K562 (cell line): ENCODE results near the gene IL13RA1. TPM values are rescaled to one million over a fixed set of nuclear protein-coding genes. Genes with fewer than 3 reads are reported as not detected.

ENCODE experiments used
- ATAC-seq: fragments of 200-7000 bp; cut with Tn5 transposase; 3 replicates; pipeline ENCODE4 v1.9.1; 2020; ENCODE audit warnings: moderate library complexity
- BruUV-seq: library from RNA; stranded (reverse); fragments of 400-500 nt; replicated peaks from 2 replicates; lab custom pipeline; 2021; lab: Mats Ljungman, UMichigan
- CTCF ChIA-PET: fragments of 300-600 bp; formaldehyde crosslinking; extraction: SDS; loops from one replicate; lab custom pipeline; 2021; ENCODE audit warnings: low intra/inter-chr PET ratio; lab: Yijun Ruan, JAX
- POLR2A ChIA-PET: fragments of 300-600, 350-650 bp; sonication (Branson Sonifier 250); formaldehyde crosslinking; extraction: SDS; loops from one replicate; lab custom pipeline; 2021; ENCODE audit warnings: antibody characterized with exemption, inconsistent platforms; lab: Yijun Ruan, JAX
- DNase-seq, 4 experiments: peaks; one replicate each; pipeline versions ENCODE4 v3.0.0 to v3.0.0-alpha.2; 2011 to 2018; ENCODE audit warnings: low spot score in 3 of 4, mixed read lengths in 3 of 4; ENCODE audit errors: extremely low read depth in 1 of 4
- FAIRE-seq: peaks from 2 replicates; lab custom pipeline; 2011; peaks lifted over from hg19 to GRCh38; lab: Jason Lieb, UNC
- H2AFZ ChIP-seq: 2 replicates; pipeline ENCODE4 v1.6.0; 2011; ENCODE audit warnings: low read depth, low read length, control low read depth, inconsistent platforms
- H3K27ac ChIP-seq: fragments of 200-600 bp; 3 replicates; pipeline ENCODE4 v1.8.0; 2011; ENCODE audit warnings: low read depth, mild to moderate bottlenecking, control low read depth, inconsistent platforms, low read length, moderate library complexity, mixed read lengths; ENCODE audit errors: extremely low read depth
- H3K27me3 ChIP-seq, 2 experiments: fragments of 300-600 bp in 1 of 2; 2 replicates in 1 of 2; 3 replicates in 1 of 2; pipeline versions ENCODE4 v1.6.0 to v1.8.0; 2011; ENCODE audit warnings: inconsistent platforms in 2 of 2, low read length in 2 of 2, mild to moderate bottlenecking in 1 of 2, mixed read lengths in 1 of 2, moderate library complexity in 1 of 2; ENCODE audit not compliant: control insufficient read depth in 2 of 2, insufficient read depth in 2 of 2
- H3K36me3 ChIP-seq: fragments of 300-600 bp; 3 replicates; pipeline ENCODE4 v1.8.0; 2011; ENCODE audit warnings: mild to moderate bottlenecking, low read length, inconsistent platforms; ENCODE audit not compliant: control insufficient read depth, insufficient read depth
- H3K4me1 ChIP-seq, 2 experiments: fragments of 200-600 bp in 1 of 2; replicated peaks in 1 of 2; 2 replicates in 1 of 2; 3 replicates in 1 of 2; pipeline versions ENCODE4 v1.5.1 to v1.8.0; 2011; ENCODE audit warnings: inconsistent platforms in 2 of 2, low read length in 2 of 2, mild to moderate bottlenecking in 1 of 2, mixed read lengths in 1 of 2, moderate library complexity in 1 of 2; ENCODE audit not compliant: control insufficient read depth in 2 of 2, insufficient read depth in 2 of 2
- H3K4me2 ChIP-seq: 2 replicates; pipeline ENCODE4 v1.6.1; 2011; ENCODE audit warnings: low read length, control low read depth, inconsistent platforms, mixed read lengths; ENCODE audit not compliant: insufficient read depth
- H3K4me3 ChIP-seq: fragments of 200-600 bp; sonication (generic), shearing (Covaris generic); 2 replicates; pipeline ENCODE4 v1.5.1; 2016; ENCODE audit warnings: control low read depth, inconsistent platforms
- H3K79me2 ChIP-seq: fragments of 200-600 bp; 3 replicates; pipeline ENCODE4 v1.8.0; 2011; ENCODE audit warnings: low read length, inconsistent platforms; ENCODE audit not compliant: control insufficient read depth, insufficient read depth
- H3K9ac ChIP-seq, 2 experiments: 2 replicates each; pipeline versions ENCODE4 v1.6.0 to v1.6.1; 2011; ENCODE audit warnings: low read depth in 2 of 2, low read length in 2 of 2, control low read depth in 1 of 2, inconsistent platforms in 1 of 2, mild to moderate bottlenecking in 1 of 2, mixed read lengths in 1 of 2; ENCODE audit not compliant: insufficient read depth in 1 of 2
- H3K9me1 ChIP-seq: one replicate; pipeline ENCODE4 v1.6.0; 2011; ENCODE audit warnings: inconsistent platforms, mild to moderate bottlenecking, low read length, moderate library complexity; ENCODE audit not compliant: control insufficient read depth, insufficient read depth
- H3K9me3 ChIP-seq: replicated peaks from 2 replicates; pipeline ENCODE4 v1.5.1; 2011; ENCODE audit warnings: low read depth, low read length, inconsistent platforms; ENCODE audit not compliant: control insufficient read depth, insufficient read depth
- H4K20me1 ChIP-seq: replicated peaks from 2 replicates; pipeline ENCODE4 v1.6.1; 2011; ENCODE audit warnings: low read length, inconsistent platforms, mixed read lengths; ENCODE audit not compliant: control insufficient read depth, insufficient read depth
- ATF7 ChIP-seq: fragments of 450-650 bp; IDR thresholded peaks from 2 replicates; pipeline ENCODE4 v1.7.1; 2014; ENCODE audit warnings: mild to moderate bottlenecking, moderate library complexity
- CEBPB ChIP-seq: fragments of 450-650 bp; IDR thresholded peaks from 2 replicates; pipeline ENCODE4 v1.6.1; 2016; ENCODE audit warnings: missing genetic modification characterization, missing compliant biosample characterization
- HDGF ChIP-seq: fragments of 450-650 bp; IDR thresholded peaks from 2 replicates; pipeline ENCODE4 v1.6.1; 2016
- JUNB ChIP-seq: fragments of 450-650 bp; formaldehyde crosslinking; conservative IDR thresholded peaks from 2 replicates; pipeline ENCODE4 v1.4.0; 2020; ENCODE audit warnings: mild to moderate bottlenecking
- JUND ChIP-seq, 2 experiments: IDR thresholded peaks; 2 replicates in 1 of 2; 3 replicates in 1 of 2; pipeline ENCODE4 v1.6.1; 2011; ENCODE audit warnings: borderline replicate concordance in 2 of 2, low read depth in 2 of 2, low read length in 2 of 2, improper control_type of control experiment in 1 of 2, missing biosample characterization in 1 of 2, missing genetic modification characterization in 1 of 2, missing genetic modification reagents in 1 of 2
- KDM1A ChIP-seq, 2 experiments: fragments of 450-650 bp; IDR thresholded peaks; 2 replicates each; pipeline ENCODE4 v1.6.1; 2016; ENCODE audit warnings: mild to moderate bottlenecking in 2 of 2
- LARP7 ChIP-seq: fragments of 450-650 bp; IDR thresholded peaks from 2 replicates; pipeline ENCODE4 v1.6.1; 2016
- MEF2D ChIP-seq: conservative IDR thresholded peaks from 2 replicates; pipeline ENCODE4 v1.6.1; 2016; ENCODE audit warnings: low read depth, missing genetic modification characterization, missing compliant biosample characterization
- MTF1 ChIP-seq: fragments of 250-450 bp; sonication (Bioruptor Pico); IDR thresholded peaks from 2 replicates; pipeline ENCODE4 v1.9.0; 2021; ENCODE audit warnings: moderate library complexity, mild to moderate bottlenecking, inconsistent platforms, borderline replicate concordance
- NFYB ChIP-seq: IDR thresholded peaks from 2 replicates; pipeline ENCODE4 v1.6.1; 2011; ENCODE audit warnings: mild to moderate bottlenecking, moderate library complexity; ENCODE audit not compliant: insufficient read length; ENCODE audit errors: extremely low read depth
- PTBP1 ChIP-seq: fragments of 200-400 bp; formaldehyde crosslinking; IDR thresholded peaks from 2 replicates; pipeline ENCODE4 v1.6.1; 2017; ENCODE audit warnings: low read depth, low read length
- RBM14 ChIP-seq: fragments of 200-400 bp; formaldehyde crosslinking; IDR thresholded peaks from 2 replicates; pipeline ENCODE4 v1.6.1; 2018; ENCODE audit warnings: low read depth, mild to moderate bottlenecking, low read length, moderate library complexity, borderline replicate concordance; ENCODE audit not compliant: insufficient read depth
- ZNF324 ChIP-seq: fragments of 250-450 bp; sonication (Bioruptor Pico); IDR thresholded peaks from 2 replicates; pipeline ENCODE4 v1.4.0; 2020; ENCODE audit warnings: mild to moderate bottlenecking
- WGBS: fragments of 100-300 bp; shearing (Covaris generic); methylation state at CpG from one replicate; pipeline ENCODE4 v1.1.6; 2016; ENCODE audit warnings: low coverage, mixed read lengths; ENCODE audit not compliant: insufficient coverage; ENCODE audit errors: missing lambda C conversion rate; 5-methylcytosine and 5-hydroxymethylcytosine counted together
- in situ Hi-C: fragments of 300-500 bp; cut with MboI; formaldehyde crosslinking; loops from 4 replicates; pipeline ENCODE4 v1.15.0; 2018; ENCODE audit warnings: inconsistent platforms, mixed read lengths
- intact Hi-C: fragments of 100-400 bp; cut with micrococcal nuclease; formaldehyde crosslinking; loops from 2 replicates; pipeline ENCODE4 v1.14.2; 2022
- polyA plus RNA-seq, 8 experiments: library from polyadenylated mRNA; depleted of rRNA in 4 of 8; stranded (reverse) in 5 of 8; unstranded in 3 of 8; fragments of >200 nt; fragmentation: Nextera tagmentation in 2 of 8; fragmentation: Illumina TruSeq in 1 of 8; extraction: Ambion mirVana in 2 of 8; extraction: Trizol in 1 of 8; gene quantifications; 2 replicates each; pipeline versions ENCODE4 v1.2.1 to v1.2.3, GENCODE V29; 2011 to 2014; ENCODE audit warnings: inconsistent platforms in 1 of 8, missing spikeins in 1 of 8
- total RNA-seq, 7 experiments: library from RNA; depleted of rRNA in 6 of 7; stranded (reverse); fragments of >200 nt in 6 of 7; fragmentation: Illumina TruSeq in 2 of 7; extraction: Trizol in 2 of 7; gene quantifications; 2 replicates each; pipeline versions ENCODE4 v1.2.1 to v1.2.3, GENCODE V29; 2011 to 2021; ENCODE audit warnings: low replicate concordance in 1 of 7
- TF ChIP-seq, protein P1 (sequence below): fragments of 250-450 bp; sonication (Bioruptor Pico); IDR thresholded peaks from 2 replicates; pipeline ENCODE4 v1.8.0; 2022; ENCODE audit warnings: inconsistent platforms
- TF ChIP-seq, protein P2 (sequence below): fragments of 450-650 bp; IDR thresholded peaks from one replicate; pipeline ENCODE4 v1.6.1; 2018; ENCODE audit warnings: mild to moderate bottlenecking, moderate library complexity; ENCODE audit not compliant: partially characterized antibody
- TF ChIP-seq, protein P3 (sequence below): fragments of 450-650 bp; formaldehyde crosslinking; conservative IDR thresholded peaks from 2 replicates; pipeline ENCODE4 v1.4.0; 2022; ENCODE audit warnings: mild to moderate bottlenecking, missing genetic modification characterization

IL13RA1 gene
- total and polyA plus RNA-seq, 9 of the 15 experiments (the other 6 are each of a cell fraction or from before 2014, with no cell fraction given), result 2.9 to 22.9 (median 12.2) TPM

DNA sequence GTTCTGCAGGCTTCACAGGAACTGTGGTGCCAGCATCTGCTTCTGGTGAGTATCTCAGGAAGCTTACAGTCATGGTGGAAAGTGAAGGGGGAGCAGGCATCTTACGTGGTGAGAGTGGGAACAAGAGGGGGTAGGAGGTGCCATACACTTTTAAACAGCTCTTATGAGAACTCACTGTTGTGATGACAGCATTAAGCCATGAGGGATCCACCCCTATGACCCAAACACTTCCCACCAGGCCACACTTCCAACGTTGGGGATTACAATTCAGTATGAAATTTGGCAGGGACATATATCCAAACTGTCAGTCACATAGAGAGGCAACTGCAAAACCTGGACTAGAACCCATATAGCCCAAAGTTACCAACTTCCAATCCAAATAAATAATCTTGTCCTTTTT is 53.1 kb downstream of the IL13RA1 start (continued):
- TF ChIP-seq LARP7, result no peak
- TF ChIP-seq, protein P1, sequence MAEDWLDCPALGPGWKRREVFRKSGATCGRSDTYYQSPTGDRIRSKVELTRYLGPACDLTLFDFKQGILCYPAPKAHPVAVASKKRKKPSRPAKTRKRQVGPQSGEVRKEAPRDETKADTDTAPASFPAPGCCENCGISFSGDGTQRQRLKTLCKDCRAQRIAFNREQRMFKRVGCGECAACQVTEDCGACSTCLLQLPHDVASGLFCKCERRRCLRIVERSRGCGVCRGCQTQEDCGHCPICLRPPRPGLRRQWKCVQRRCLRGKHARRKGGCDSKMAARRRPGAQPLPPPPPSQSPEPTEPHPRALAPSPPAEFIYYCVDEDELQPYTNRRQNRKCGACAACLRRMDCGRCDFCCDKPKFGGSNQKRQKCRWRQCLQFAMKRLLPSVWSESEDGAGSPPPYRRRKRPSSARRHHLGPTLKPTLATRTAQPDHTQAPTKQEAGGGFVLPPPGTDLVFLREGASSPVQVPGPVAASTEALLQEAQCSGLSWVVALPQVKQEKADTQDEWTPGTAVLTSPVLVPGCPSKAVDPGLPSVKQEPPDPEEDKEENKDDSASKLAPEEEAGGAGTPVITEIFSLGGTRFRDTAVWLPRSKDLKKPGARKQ (CRISPR knock-in tag), result no peak
- no peak for TF ChIP-seq HDGF
- no peak for TF ChIP-seq NFYB
- no peak for TF ChIP-seq CEBPB (tag)
- TF ChIP-seq MTF1, result no peak

DNA sequence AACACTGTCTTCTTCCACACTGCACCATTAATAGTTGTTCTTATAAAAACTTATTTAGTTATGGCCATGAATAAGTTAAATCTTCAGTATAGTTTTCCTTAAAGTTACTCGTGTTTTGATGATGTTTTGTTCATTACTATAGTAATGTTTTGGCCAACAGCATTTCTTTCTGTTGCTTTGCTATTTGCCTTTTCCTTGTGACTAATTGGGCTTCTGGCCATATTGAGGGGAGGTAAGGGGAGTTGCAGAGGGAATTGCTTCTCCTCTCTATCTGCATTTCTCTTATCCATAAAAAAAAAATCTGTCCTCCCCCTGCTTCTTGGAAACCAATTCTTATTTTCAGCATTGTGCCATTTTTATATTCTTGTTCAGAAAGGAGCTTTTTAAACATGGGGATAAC is 53.5 kb downstream of the IL13RA1 start:
- Histone ChIP-seq H3K79me2 (no peaks in the 10 kb centered on the region), H3K9me3 (no peaks in the 10 kb centered on the region), H3K9me1 (no peaks in the 10 kb centered on the region), H3K27me3 (no peaks in the 10 kb centered on the region), H3K27ac (no peak overlapping the region), H2AFZ (no peak overlapping the region), H3K36me3 (no peaks in the 10 kb centered on the region), H4K20me1 (no peaks in the 10 kb centered on the region), H3K4me3 (no peak overlapping the region), H3K4me2 (no peak overlapping the region)
- no peak for ATAC-seq
- DNase-seq, result no peak
- FAIRE-seq, result no peak
- intact Hi-C loops, result no loop called here
- in situ Hi-C loops, result no loop called here
- POLR2A ChIA-PET, result interaction anchor here (1.3 kb wide), 1 partner anchor 13 kb away, joined by 3 read pairs; no protein-coding TSS in a partner anchor
- BruUV-seq, result no TSS peak
- CTCF ChIA-PET, result no interaction called here
- no peak for TF ChIP-seq ATF7
- TF ChIP-seq, protein P2, sequence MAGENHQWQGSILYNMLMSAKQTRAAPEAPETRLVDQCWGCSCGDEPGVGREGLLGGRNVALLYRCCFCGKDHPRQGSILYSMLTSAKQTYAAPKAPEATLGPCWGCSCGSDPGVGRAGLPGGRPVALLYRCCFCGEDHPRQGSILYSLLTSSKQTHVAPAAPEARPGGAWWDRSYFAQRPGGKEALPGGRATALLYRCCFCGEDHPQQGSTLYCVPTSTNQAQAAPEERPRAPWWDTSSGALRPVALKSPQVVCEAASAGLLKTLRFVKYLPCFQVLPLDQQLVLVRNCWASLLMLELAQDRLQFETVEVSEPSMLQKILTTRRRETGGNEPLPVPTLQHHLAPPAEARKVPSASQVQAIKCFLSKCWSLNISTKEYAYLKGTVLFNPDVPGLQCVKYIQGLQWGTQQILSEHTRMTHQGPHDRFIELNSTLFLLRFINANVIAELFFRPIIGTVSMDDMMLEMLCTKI, result no peak
- TF ChIP-seq JUNB, result no peak
- no peak for TF ChIP-seq KDM1A (IDR thresholded peaks at IDR 0.05)
- no peak for TF ChIP-seq RBM14
- no peak for TF ChIP-seq MEF2D
- TF ChIP-seq, protein P3, sequence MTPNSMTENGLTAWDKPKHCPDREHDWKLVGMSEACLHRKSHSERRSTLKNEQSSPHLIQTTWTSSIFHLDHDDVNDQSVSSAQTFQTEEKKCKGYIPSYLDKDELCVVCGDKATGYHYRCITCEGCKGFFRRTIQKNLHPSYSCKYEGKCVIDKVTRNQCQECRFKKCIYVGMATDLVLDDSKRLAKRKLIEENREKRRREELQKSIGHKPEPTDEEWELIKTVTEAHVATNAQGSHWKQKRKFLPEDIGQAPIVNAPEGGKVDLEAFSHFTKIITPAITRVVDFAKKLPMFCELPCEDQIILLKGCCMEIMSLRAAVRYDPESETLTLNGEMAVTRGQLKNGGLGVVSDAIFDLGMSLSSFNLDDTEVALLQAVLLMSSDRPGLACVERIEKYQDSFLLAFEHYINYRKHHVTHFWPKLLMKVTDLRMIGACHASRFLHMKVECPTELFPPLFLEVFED, result no peak
- no peak for TF ChIP-seq JUND (IDR thresholded peaks at IDR 0.05; ENCODE audit: borderline replicate concordance, low read depth, low read length)
- no peak for TF ChIP-seq JUND (tag; IDR thresholded peaks at IDR 0.05; ENCODE audit: borderline replicate concordance, low read depth, low read length)
- TF ChIP-seq PTBP1, result no peak
- no peak for TF ChIP-seq ZNF324 (CRISPR knock-in tag)
- TF ChIP-seq, all 486 proteins: peak for 0
- H3K4me1 ChIP-seq, result no peaks in the 10 kb centered on the region
- WGBS, result 29% methylated on average over 1 of the region's 1 CpG
- no peak overlapping the region for H3K9ac ChIP-seq
